ENCODE measurements around the gene ZC2HC1B. TPM values are rescaled to one million over a fixed set of nuclear protein-coding genes. Genes with fewer than 3 reads are reported as not detected.

ZC2HC1B gene
- total and polyA plus RNA-seq, 2 of the 8 experiments (the other 6 are each of a cell fraction or from before 2014, with no cell fraction given) = not detected

- no peak overlapping the region for H3K9ac ChIP-seq (replicated peaks in 1 of 4; ENCODE audit: extremely low read depth in 1 of 4, low read depth in 3 of 4, low read length in 3 of 4)
- H3K27me3 ChIP-seq (replicated peaks in 1 of 4; ENCODE audit: control insufficient read depth in 3 of 4, extremely low read depth in 1 of 4, insufficient read depth in 3 of 4, low read length in 3 of 4) = peaks cover 65 to 84% (median 80%) of the 10 kb centered on the region in 4 experiments
- 7% methylated on average over 4 of the region's 4 CpGs; no CpG with 5 or more reads in 1 of the 2 experiments for WGBS, 2 experiments (ENCODE audit: extremely low coverage in 1 of 2, insufficient coverage in 1 of 2, insufficient read length in 1 of 2, insufficient replicate concordance in 2 of 2, low coverage in 1 of 2, low lambda C conversion rate in 2 of 2, missing lambda C conversion rate in 1 of 2)
Observed at GRCh38 chr6:143971482-143972205, 107.4 kb downstream of the ZC2HC1B start.

More at GRCh38 chr6:143971482-143972205, 107.4 kb downstream of the ZC2HC1B start:
- Histone ChIP-seq H4K5ac (ENCODE audit: insufficient read length, low read depth, low read length) (no peak overlapping the region), H2BK5ac (ENCODE audit: low read depth, low read length) (no peak overlapping the region), H3K79me1 (ENCODE audit: low read depth, low read length) (no peaks in the 10 kb centered on the region), H3K23ac (ENCODE audit: insufficient read length) (no peak overlapping the region), H3K23me2 (ENCODE audit: low read depth, low read length) (0 out of 2 replicates have a peak, but pooled peaks cover 3% of the 10 kb centered on the region), H3K4me3 (ENCODE audit: extremely low read depth in 1 of 4, insufficient read depth in 2 of 4, low read depth in 3 of 4, low read length in 4 of 4) (no peak overlapping the region), H2BK20ac (ENCODE audit: low read length) (no peak overlapping the region), H2BK15ac (ENCODE audit: low read length) (no peak overlapping the region), H4K8ac (ENCODE audit: extremely low read depth, insufficient read depth, low read length) (no peak overlapping the region), H2BK120ac (replicated peaks; ENCODE audit: low read depth, low read length) (no peak overlapping the region), H2AFZ (ENCODE audit: low read length) (no peak overlapping the region), H3K14ac (ENCODE audit: insufficient read length) (no peak overlapping the region), H3K18ac (ENCODE audit: extremely low read depth, low read length) (no peak overlapping the region), H4K91ac (replicated peaks; ENCODE audit: insufficient read length, low read length) (no peak overlapping the region), H3K9me3 (ENCODE audit: insufficient read depth in 2 of 2, low read depth in 1 of 2, low read length in 1 of 2) (no peaks in the 10 kb centered on the region), H3K27ac (ENCODE audit: low read depth, low read length) (no peak overlapping the region), H2BK12ac (ENCODE audit: low read depth, low read length) (no peak overlapping the region; the same call in 1 of the 2 replicates), H4K20me1 (replicated peaks in 1 of 2; ENCODE audit: control insufficient read depth in 1 of 2, insufficient read depth in 2 of 2, low read length in 2 of 2) (peaks cover 2% of the 10 kb centered on the region in 2 experiments), H2AK5ac (ENCODE audit: low read depth, low read length) (no peak overlapping the region), H3K36me3 (ENCODE audit: control insufficient read depth in 2 of 4, insufficient read depth in 4 of 4, low read length in 3 of 4) (no peaks in the 10 kb centered on the region), H3K56ac (replicated peaks; ENCODE audit: insufficient read length, low read depth, low read length) (no peak overlapping the region), H3K4ac (replicated peaks; ENCODE audit: insufficient read length, low read depth, low read length) (no peak overlapping the region), H3K4me1 (replicated peaks in 1 of 4; ENCODE audit: control insufficient read depth in 3 of 4, insufficient read depth in 4 of 4, low read length in 3 of 4) (peaks cover 3 to 15% (median 10%) of the 10 kb centered on the region in 4 experiments; a peak in 5 of 7 replicates), H3K79me2 (ENCODE audit: control insufficient read depth in 1 of 2, insufficient read depth in 2 of 2, low read length in 2 of 2) (no peaks in the 10 kb centered on the region), H3K4me2 (ENCODE audit: insufficient read depth in 1 of 2, low read depth in 2 of 2, low read length in 2 of 2) (no peak overlapping the region)
- ChIA-PET POLR2A (ENCODE audit: partially characterized antibody) (interaction anchor here (1.6 to 3.6 kb wide), 2 partner anchors 8 to 13 kb away, joined by 3 to 19 read pairs; no protein-coding TSS in a partner anchor), CTCF (ENCODE audit: partially characterized antibody) (interaction anchor here (0.8 to 6.9 kb wide), 5 partner anchors 12 to 398 kb away, joined by 3 to 116 read pairs (median 6); no protein-coding TSS in a partner anchor)
- TF ChIP-seq BCL11A (IDR thresholded peaks at IDR 0.05; ENCODE audit: low read depth in 2 of 2, low read length in 2 of 2) = no peak
- peak; percentile 0 for TF ChIP-seq EZH2 (IDR thresholded peaks at IDR 0.05; ENCODE audit: low read depth, low read length, severe bottlenecking)
- TF ChIP-seq FOSL1 (IDR thresholded peaks at IDR 0.05; ENCODE audit: insufficient read depth, low read depth, low read length) = no peak
- TF ChIP-seq TAF7 (optimal IDR thresholded peaks at IDR 0.05; ENCODE audit: borderline replicate concordance, low read depth, low read length) = no peak
- FAIRE-seq (peak; percentile 50), DNase-seq (ENCODE audit: low read depth in 1 of 2, low spot score in 2 of 2) (no peak)
